Cardiac septum (tissue), 1 donor: Measurements from ENCODE around the gene ZBTB8B. TPM values are rescaled to one million over a fixed set of nuclear protein-coding genes. Genes with fewer than 3 reads are reported as not detected.

ENCODE experiments used
- DNase-seq: peaks from one replicate; pipeline ENCODE4 v3.0.0-alpha.2; 2020; ENCODE audit warnings: low spot score
- intact Hi-C: fragments of 100-400 bp; cut with DNase I; formaldehyde crosslinking; loops from one replicate; pipeline ENCODE4 v1.14.0; 2022
- total RNA-seq: library from RNA; stranded (reverse); fragmentation: NEBNext Ultra II Directional; extraction: Animal tissue kit (Norgen Biotek cat#: 25700); gene quantifications from one replicate; pipeline ENCODE4 v1.2.1, GENCODE V29; 2021
- donor health status: DM: no; HTN: no; CAD: no.

The ZBTB8B gene
- total RNA-seq, 1 donor from 2014 or later: not detected

- intact Hi-C loops: loop anchor here (1.0 kb wide), 1 partner anchor 39 kb away; the partner anchor contains the start of gene ZBTB8A
- peak; percentile 87 for DNase-seq
Observed at GRCh38 chr1:32500387-32501209, 35.7 kb downstream of the ZBTB8B start.

- intact Hi-C loops: no loop called here
- no peak for DNase-seq
Observed at GRCh38 chr1:32501865-32502264, 37.0 kb downstream of the ZBTB8B start.

- intact Hi-C loops: no loop called here
- no peak for DNase-seq
Observed at GRCh38 chr1:32503153-32503552, 38.3 kb downstream of the ZBTB8B start.

GRCh38 chr1:32507021-32507420 lies 42.1 kb downstream of the ZBTB8B start:
- intact Hi-C loops: no loop called here
- DNase-seq: no peak

GRCh38 chr1:32508761-32509160 lies 43.9 kb downstream of the ZBTB8B start:
- intact Hi-C loops: no loop called here
- DNase-seq: no peak

- DNase-seq: no peak
- intact Hi-C loops: no loop called here
Observed at GRCh38 chr1:32509939-32510338, 45.1 kb downstream of the ZBTB8B start.

Other genes starting within 250 kb of the ZBTB8B start
- gene TMEM234, start 242.7 kb upstream of the ZBTB8B start, total RNA-seq: 12.3 TPM
- 91.5 TPM for gene EIF3I, start 242.7 kb upstream of the ZBTB8B start, total RNA-seq
- 5.4 TPM for gene FAM167B, start 217.8 kb upstream of the ZBTB8B start, total RNA-seq
- gene LCK, start 213.8 kb upstream of the ZBTB8B start, total RNA-seq: 0.54 TPM
- 29.9 TPM for gene HDAC1, start 173.0 kb upstream of the ZBTB8B start, total RNA-seq
- 12.0 TPM for gene MARCKSL1, start 128.8 kb upstream of the ZBTB8B start, total RNA-seq
- 3.2 TPM for gene FAM229A, start 102.6 kb upstream of the ZBTB8B start, total RNA-seq
- 2.6 TPM for gene TSSK3, start 102.5 kb upstream of the ZBTB8B start, total RNA-seq
- gene BSDC1, start 70.6 kb upstream of the ZBTB8B start, total RNA-seq: 41.3 TPM
- 3.0 TPM for gene ZBTB8A, start 74.4 kb downstream of the ZBTB8B start, total RNA-seq
- 30.2 TPM for gene ZBTB8OS, start 185.5 kb downstream of the ZBTB8B start, total RNA-seq
- 96.0 TPM for gene RBBP4, start 186.1 kb downstream of the ZBTB8B start, total RNA-seq
- gene SYNC, start 237.7 kb downstream of the ZBTB8B start, total RNA-seq: 18.2 TPM